Endodermal cell (in vitro differentiated cells): ENCODE measurements around the gene SRPX2. TPM values are rescaled to one million over a fixed set of nuclear protein-coding genes. Genes with fewer than 3 reads are reported as not detected.

Experiments
- DNase-seq: peaks from one replicate; pipeline ENCODE4 v3.0.0-alpha.2; 2017
- H3K27ac ChIP-seq: 2 replicates; pipeline ENCODE4 v1.5.1; 2013; ENCODE audit warnings: mild to moderate bottlenecking, low read depth, low read length, moderate library complexity
- H3K27me3 ChIP-seq: 2 replicates; pipeline ENCODE4 v1.6.1; 2013; ENCODE audit warnings: mild to moderate bottlenecking, low read length, moderate library complexity; ENCODE audit not compliant: insufficient read depth, control insufficient read depth, poor library complexity, severe bottlenecking
- H3K36me3 ChIP-seq: 2 replicates; pipeline ENCODE4 v1.7.0; 2013; ENCODE audit warnings: mild to moderate bottlenecking, low read length, moderate library complexity; ENCODE audit not compliant: control insufficient read depth, insufficient read depth
- H3K4me1 ChIP-seq: one replicate; pipeline ENCODE4 v1.7.0; 2013; ENCODE audit warnings: low read length; ENCODE audit not compliant: control insufficient read depth, insufficient read depth
- H3K4me3 ChIP-seq: 2 replicates; pipeline ENCODE4 v1.5.1; 2013; ENCODE audit warnings: mild to moderate bottlenecking, low read length, moderate library complexity
- H3K9ac ChIP-seq: 2 replicates; pipeline ENCODE4 v1.6.1; 2013; ENCODE audit warnings: mild to moderate bottlenecking, low read length, moderate library complexity; ENCODE audit not compliant: poor library complexity, severe bottlenecking; ENCODE audit errors: extremely low read depth
- H3K9me3 ChIP-seq: 2 replicates; pipeline ENCODE4 v1.6.1; 2013; ENCODE audit warnings: mild to moderate bottlenecking, low read length, moderate library complexity; ENCODE audit not compliant: control insufficient read depth
- H3K27ac Mint-ChIP-seq: 2 replicates; pipeline ENCODE4 v1.8.0; 2020; ENCODE audit warnings: mixed read lengths
- H3K27me3 Mint-ChIP-seq: 2 replicates; pipeline ENCODE4 v1.8.0; 2021; ENCODE audit warnings: mild to moderate bottlenecking, mixed read lengths; ENCODE audit not compliant: insufficient read depth
- H3K36me3 Mint-ChIP-seq: 2 replicates; pipeline ENCODE4 v1.8.0; 2020; ENCODE audit warnings: low read depth, mixed read lengths
- H3K4me1 Mint-ChIP-seq: 2 replicates; pipeline ENCODE4 v1.8.0; 2020; ENCODE audit warnings: mixed read lengths
- H3K4me3 Mint-ChIP-seq: 2 replicates; pipeline ENCODE4 v1.8.0; 2020; ENCODE audit warnings: mild to moderate bottlenecking, moderate library complexity, mixed read lengths
- H3K9me3 Mint-ChIP-seq: 2 replicates; pipeline ENCODE4 v1.8.0; 2020; ENCODE audit warnings: mild to moderate bottlenecking, mixed read lengths
- WGBS, 2 experiments: methylation state at CpG; one replicate each; pipeline versions ENCODE4 v1.1.5 to v1.1.7; 2013; ENCODE audit warnings: missing lambda C conversion rate in 2 of 2, mixed read lengths in 1 of 2; ENCODE audit not compliant: insufficient coverage in 1 of 2, insufficient read length in 1 of 2; 5-methylcytosine and 5-hydroxymethylcytosine counted together
- total RNA-seq, 2 donors: library from RNA; stranded (reverse); fragmentation: NEBNext Ultra II Directional in 1 of 2; extraction: Animal tissue kit (Norgen Biotek cat#: 25700) in 1 of 2; gene quantifications; 2 replicates in 1 of 2; 3 replicates in 1 of 2; pipeline ENCODE4 v1.2.1, GENCODE V29; 2021
- TF ChIP-seq, protein P1 (sequence below): fragments of 200-600 bp; sonication (generic); conservative IDR thresholded peaks from 2 replicates; pipeline ENCODE4 v1.5.0; 2021; ENCODE audit warnings: antibody characterized with exemption, mild to moderate bottlenecking

The SRPX2 gene
- total RNA-seq, 2 donors from 2014 or later: 0.44 TPM; not detected in 1

DNA sequence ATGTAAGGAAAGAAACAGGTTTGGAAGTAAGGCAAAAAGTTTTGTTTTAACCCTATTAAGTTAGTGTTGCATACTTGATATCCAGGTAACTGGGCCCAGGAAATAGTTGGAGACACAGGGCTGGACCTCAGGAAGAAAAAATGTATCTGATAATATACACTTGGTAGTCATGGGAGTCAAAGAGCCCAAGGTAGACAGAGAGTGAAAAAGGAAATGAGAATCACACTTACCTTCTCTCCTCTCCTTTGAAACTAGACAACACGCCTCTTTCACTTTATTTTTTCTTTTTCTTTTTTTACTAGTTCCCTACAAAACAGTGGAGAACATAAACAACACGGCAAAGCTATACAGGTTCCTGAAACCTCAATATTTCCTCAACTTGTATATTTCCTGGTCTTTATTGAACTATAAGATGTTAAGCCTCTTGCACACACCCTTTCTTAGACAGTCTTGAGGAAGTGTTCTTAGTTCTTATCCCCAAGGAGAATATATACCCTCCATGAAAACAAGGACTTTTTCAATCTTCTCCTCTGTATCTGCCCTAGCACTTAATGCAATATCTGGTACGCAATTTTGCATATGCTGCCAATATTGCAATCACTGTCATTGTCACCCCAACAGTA lies 60.7 kb downstream of the SRPX2 start:
- no peak for DNase-seq
- WGBS, 2 experiments: 63% methylated on average over 3 of the region's 3 CpGs; no CpG with 5 or more reads in 1 of the 2 experiments
- H3K9me3 ChIP-seq: no peaks in the 10 kb centered on the region
- Mint-ChIP-seq H3K27ac (no peak overlapping the region), H3K9me3 (peaks cover 35% of the 10 kb centered on the region), H3K36me3 (no peaks in the 10 kb centered on the region), H3K4me1 (no peaks in the 10 kb centered on the region), H3K4me3 (no peak overlapping the region), H3K27me3 (peaks cover 5% of the 10 kb centered on the region)
- no peaks in the 10 kb centered on the region for H3K27me3 ChIP-seq
- H3K9ac ChIP-seq: no peak overlapping the region
- no peaks in the 10 kb centered on the region for H3K4me1 ChIP-seq
- H3K4me3 ChIP-seq: no peak overlapping the region
- TF ChIP-seq, protein P1, sequence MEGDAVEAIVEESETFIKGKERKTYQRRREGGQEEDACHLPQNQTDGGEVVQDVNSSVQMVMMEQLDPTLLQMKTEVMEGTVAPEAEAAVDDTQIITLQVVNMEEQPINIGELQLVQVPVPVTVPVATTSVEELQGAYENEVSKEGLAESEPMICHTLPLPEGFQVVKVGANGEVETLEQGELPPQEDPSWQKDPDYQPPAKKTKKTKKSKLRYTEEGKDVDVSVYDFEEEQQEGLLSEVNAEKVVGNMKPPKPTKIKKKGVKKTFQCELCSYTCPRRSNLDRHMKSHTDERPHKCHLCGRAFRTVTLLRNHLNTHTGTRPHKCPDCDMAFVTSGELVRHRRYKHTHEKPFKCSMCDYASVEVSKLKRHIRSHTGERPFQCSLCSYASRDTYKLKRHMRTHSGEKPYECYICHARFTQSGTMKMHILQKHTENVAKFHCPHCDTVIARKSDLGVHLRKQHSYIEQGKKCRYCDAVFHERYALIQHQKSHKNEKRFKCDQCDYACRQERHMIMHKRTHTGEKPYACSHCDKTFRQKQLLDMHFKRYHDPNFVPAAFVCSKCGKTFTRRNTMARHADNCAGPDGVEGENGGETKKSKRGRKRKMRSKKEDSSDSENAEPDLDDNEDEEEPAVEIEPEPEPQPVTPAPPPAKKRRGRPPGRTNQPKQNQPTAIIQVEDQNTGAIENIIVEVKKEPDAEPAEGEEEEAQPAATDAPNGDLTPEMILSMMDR: no peak
- H3K36me3 ChIP-seq: no peaks in the 10 kb centered on the region
- no peak overlapping the region for H3K27ac ChIP-seq

DNA sequence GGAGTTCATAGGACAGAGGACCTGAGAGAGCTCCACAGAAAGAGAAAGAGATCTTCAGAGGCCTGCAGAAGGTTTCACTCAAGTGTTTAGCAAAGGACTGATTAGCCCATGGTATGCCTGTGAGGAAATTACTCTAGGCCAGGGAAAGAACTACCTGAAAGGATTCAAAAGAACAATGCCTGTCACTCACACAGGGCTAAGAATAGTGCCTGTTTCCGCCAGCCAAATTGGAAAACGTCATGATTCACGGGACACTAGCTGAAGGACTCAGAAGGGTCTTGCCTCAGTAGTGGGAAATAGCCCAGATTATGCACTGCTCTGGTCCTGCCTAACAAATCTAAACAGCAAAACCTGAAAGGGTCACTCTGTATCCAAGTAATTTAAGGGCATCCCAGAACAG lies 66.8 kb downstream of the SRPX2 start:
- no peak for DNase-seq
- H3K36me3 ChIP-seq: no peaks in the 10 kb centered on the region
- peaks cover 5% of the 10 kb centered on the region for H3K27me3 Mint-ChIP-seq
- no peaks in the 10 kb centered on the region for H3K4me1 ChIP-seq
- H3K9me3 Mint-ChIP-seq: peaks cover 40% of the 10 kb centered on the region
- H3K27me3 ChIP-seq: no peaks in the 10 kb centered on the region
- H3K9me3 ChIP-seq: no peaks in the 10 kb centered on the region
- TF ChIP-seq, protein P1: no peak
- no peaks in the 10 kb centered on the region for H3K36me3 Mint-ChIP-seq
- no peak overlapping the region for H3K27ac ChIP-seq
- no peak overlapping the region for H3K27ac Mint-ChIP-seq
- no peak overlapping the region for H3K9ac ChIP-seq
- H3K4me3 ChIP-seq: no peak overlapping the region
- WGBS, 2 experiments: 63 to 75% methylated on average over 3 of the region's 3 CpGs
- no peaks in the 10 kb centered on the region for H3K4me1 Mint-ChIP-seq
- no peak overlapping the region for H3K4me3 Mint-ChIP-seq

DNA sequence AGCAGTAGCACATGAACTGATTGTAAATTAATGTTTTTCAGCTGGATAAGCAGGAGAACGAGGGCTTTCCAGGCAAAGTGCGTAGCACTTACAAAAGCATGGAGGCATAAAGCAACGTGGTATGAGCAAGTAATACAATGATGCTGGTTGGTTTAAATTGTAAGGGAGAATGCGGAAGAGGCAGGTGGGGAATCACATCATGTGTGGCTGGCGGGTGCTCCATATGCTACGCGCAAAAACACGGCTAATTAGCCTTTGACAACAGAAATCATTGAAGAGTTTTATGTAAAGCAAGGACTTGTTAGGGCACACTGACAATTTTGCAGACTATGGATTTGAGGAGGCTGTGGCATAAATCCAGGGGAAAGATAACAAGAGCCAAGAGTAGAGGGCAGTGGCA lies 73.4 kb downstream of the SRPX2 start:
- 93% methylated on average over 3 to 8 of the region's 8 CpGs for WGBS, 2 experiments
- TF ChIP-seq, protein P1: no peak
- Histone ChIP-seq H3K36me3 (no peaks in the 10 kb centered on the region), H3K4me1 (no peaks in the 10 kb centered on the region), H3K4me3 (no peak overlapping the region), H3K9ac (no peak overlapping the region), H3K27ac (no peak overlapping the region), H3K9me3 (no peaks in the 10 kb centered on the region), H3K27me3 (no peaks in the 10 kb centered on the region)
- H3K36me3 Mint-ChIP-seq: no peaks in the 10 kb centered on the region
- H3K9me3 Mint-ChIP-seq: peaks cover 34% of the 10 kb centered on the region
- H3K4me3 Mint-ChIP-seq: no peak overlapping the region
- H3K27me3 Mint-ChIP-seq: no peaks in the 10 kb centered on the region
- H3K4me1 Mint-ChIP-seq: peaks cover 6% of the 10 kb centered on the region
- no peak for DNase-seq
- no peak overlapping the region for H3K27ac Mint-ChIP-seq
